BLaER1 treated with 17β-estradiol and CSF1 and Interleukin-3, amounts not matched to agents 10 nM and 100 nM (cell line): ENCODE data around the gene GHRHR.

ENCODE experiments used
- H3K27ac ChIP-seq, 11 experiments: shearing (Covaris generic); formaldehyde crosslinking; 2 replicates each; pipeline ENCODE4 v1.8.1; 2022
- H3K27me3 ChIP-seq, 11 experiments: shearing (Covaris generic); formaldehyde crosslinking; 2 replicates each; pipeline ENCODE4 v1.8.1; 2022
- H3K36me3 ChIP-seq, 11 experiments: shearing (Covaris generic); formaldehyde crosslinking; 2 replicates each; pipeline ENCODE4 v1.8.1; 2022
- H3K4me1 ChIP-seq, 10 experiments: shearing (Covaris generic); formaldehyde crosslinking; 2 replicates each; pipeline ENCODE4 v1.8.1; 2022
- H3K4me2 ChIP-seq, 11 experiments: shearing (Covaris generic); formaldehyde crosslinking; 2 replicates each; pipeline ENCODE4 v1.8.1; 2022
- H3K4me3 ChIP-seq, 10 experiments: shearing (Covaris generic); formaldehyde crosslinking; 2 replicates each; pipeline ENCODE4 v1.8.1; 2022
- H3K9ac ChIP-seq, 11 experiments: shearing (Covaris generic); formaldehyde crosslinking; 2 replicates each; pipeline ENCODE4 v1.8.1; 2022
- H3K9me3 ChIP-seq, 11 experiments: shearing (Covaris generic); formaldehyde crosslinking; replicated peaks in 1 of 11; 2 replicates each; pipeline ENCODE4 v1.8.1; 2022
- H4K20me1 ChIP-seq, 11 experiments: shearing (Covaris generic); formaldehyde crosslinking; 2 replicates each; pipeline ENCODE4 v1.8.1; 2022
- Cebpa-rat ChIP-seq, 11 experiments: shearing (Covaris generic); IDR thresholded peaks; 2 replicates each; pipeline ENCODE4 v1.8.1; 2022

Gene GHRHR

DNA sequence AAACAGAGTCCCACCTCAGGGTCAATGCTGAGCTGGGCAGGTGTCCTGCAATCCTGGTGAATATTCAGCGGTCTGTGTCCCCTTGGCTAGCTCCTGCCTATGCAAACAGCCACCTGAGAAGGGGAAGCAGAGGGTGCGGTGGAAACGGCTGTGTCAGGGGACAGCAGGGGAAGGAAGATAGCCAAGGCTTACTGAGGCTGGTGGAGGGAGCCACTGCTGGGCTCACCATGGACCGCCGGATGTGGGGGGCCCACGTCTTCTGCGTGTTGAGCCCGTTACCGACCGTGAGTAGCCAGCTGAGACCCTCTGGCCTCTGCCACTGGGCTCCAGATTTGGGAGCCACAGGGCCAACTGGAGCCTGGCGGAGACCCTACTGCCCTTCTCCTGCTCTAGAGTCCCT lies at the start of gene GHRHR:
TSS of gene GHRHR (plus strand) at position 112 of the 400 bp plus-strand sequence. CDS start at position 228, 116 bp downstream.
- no peaks in the 10 kb centered on the region; a peak in 1 of 22 replicates for H4K20me1 ChIP-seq
- H3K36me3 ChIP-seq: no peaks in the 10 kb centered on the region
- H3K27ac ChIP-seq: no peak within 1 kb of the TSS
- TF ChIP-seq Cebpa-rat (IDR thresholded peaks at IDR 0.05): no peak
- peaks cover 0 to 20% (median 15%) of the 10 kb centered on the region in 10 experiments; a peak in 16 of 20 replicates for H3K4me1 ChIP-seq
- H3K9me3 ChIP-seq: no peaks in the 10 kb centered on the region
- no peak within 1 kb of the TSS for H3K9ac ChIP-seq
- no peaks in the 10 kb centered on the region for H3K27me3 ChIP-seq
- H3K4me3 ChIP-seq: no peak within 1 kb of the TSS
- peak within 1 kb of the TSS in 1 of 11 experiments; percentile 10; a peak in 2 of 22 replicates for H3K4me2 ChIP-seq

DNA sequence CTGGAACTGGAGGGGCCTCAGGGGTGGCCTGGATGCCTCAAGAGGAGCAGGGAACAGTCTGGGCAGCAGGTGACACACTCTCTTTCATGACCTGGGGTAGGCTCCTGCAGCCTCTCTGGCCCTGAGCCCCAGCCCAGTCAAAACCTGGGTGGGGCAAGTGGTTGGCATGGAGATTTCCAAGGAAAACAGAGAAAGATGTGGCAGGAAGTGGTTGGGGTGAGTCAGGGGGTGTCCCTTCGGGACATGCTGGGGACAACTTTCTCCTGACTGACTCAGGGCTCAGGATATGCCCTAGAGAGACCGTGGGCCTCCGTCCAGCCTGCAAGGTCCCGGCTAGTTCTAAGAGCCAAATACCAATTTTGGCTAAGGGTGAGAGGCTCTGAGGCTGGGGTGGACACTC lies 49.2 kb upstream of the GHRHR start:
- H3K27ac ChIP-seq: peak overlapping the region in 5 of 11 experiments; percentile 10 to 63 (median 33); a peak in 8 of 22 replicates
- peak overlapping the region in 5 of 11 experiments; percentile 1 to 40 (median 16); a peak in 4 of 22 replicates for H3K9ac ChIP-seq
- H3K9me3 ChIP-seq: no peaks in the 10 kb centered on the region
- no peak for TF ChIP-seq Cebpa-rat (IDR thresholded peaks at IDR 0.05)
- peak overlapping the region; percentile 59 to 93 (median 85) for H3K4me2 ChIP-seq
- 0 out of 20 replicates have a peak overlapping the region, but pooled peaks of 1 of the 10 experiments have one; percentile 24 for H3K4me3 ChIP-seq
- H3K4me1 ChIP-seq: peaks cover 52 to 71% (median 68%) of the 10 kb centered on the region in 10 experiments
- peaks cover 0 to 23% (median 0%) of the 10 kb centered on the region in 11 experiments; a peak in 3 of 22 replicates for H4K20me1 ChIP-seq
- H3K36me3 ChIP-seq: no peaks in the 10 kb centered on the region
- 0 out of 22 replicates have a peak, but pooled peaks cover 0 to 5% (median 0%) of the 10 kb centered on the region in 11 experiments for H3K27me3 ChIP-seq

DNA sequence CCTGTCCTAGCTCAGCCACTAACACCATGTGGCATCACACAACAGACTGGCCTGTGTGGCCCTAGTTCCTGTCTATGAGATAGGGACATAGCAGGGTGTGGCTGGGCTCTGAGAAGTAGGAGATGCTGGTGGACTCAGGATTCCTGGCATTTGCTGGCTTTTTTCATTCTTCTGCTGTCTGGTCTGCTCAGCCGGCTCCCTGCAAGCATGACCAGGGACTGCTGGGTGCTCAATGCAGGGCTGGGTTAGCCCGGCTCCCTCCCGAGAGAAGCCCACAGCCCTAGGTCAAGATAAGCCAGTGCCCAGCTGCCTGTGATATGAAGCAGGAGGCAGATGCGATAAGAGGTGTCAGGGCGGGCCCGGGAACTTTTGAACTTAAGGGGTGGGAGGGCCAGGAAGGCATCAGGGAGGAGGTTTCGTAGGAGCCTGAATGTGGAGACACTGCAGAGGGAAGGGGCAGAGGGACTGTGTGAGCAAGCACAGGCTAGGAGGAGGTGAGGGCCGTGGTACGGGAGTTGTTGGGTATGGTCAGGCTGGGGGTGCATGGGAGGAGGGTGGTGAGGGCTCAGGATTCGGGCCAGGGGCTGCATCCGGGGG lies 48.6 kb upstream of the GHRHR start:
- Histone ChIP-seq H3K4me2 (peak overlapping the region; percentile 59 to 93 (median 85)), H3K36me3 (no peaks in the 10 kb centered on the region), H3K4me3 (0 out of 20 replicates have a peak overlapping the region, but pooled peaks of 1 of the 10 experiments have one; percentile 24), H3K9me3 (no peaks in the 10 kb centered on the region), H3K9ac (peak overlapping the region in 5 of 11 experiments; percentile 1 to 40 (median 20); a peak in 6 of 22 replicates), H3K4me1 (peaks cover 51 to 66% (median 63%) of the 10 kb centered on the region in 10 experiments), H4K20me1 (peaks cover 0 to 23% (median 0%) of the 10 kb centered on the region in 11 experiments; a peak in 3 of 22 replicates), H3K27me3 (0 out of 22 replicates have a peak, but pooled peaks cover 0 to 5% (median 0%) of the 10 kb centered on the region in 11 experiments), H3K27ac (peak overlapping the region in 6 of 11 experiments; percentile 6 to 63 (median 36); a peak in 9 of 22 replicates)
- no peak for TF ChIP-seq Cebpa-rat (IDR thresholded peaks at IDR 0.05)

DNA sequence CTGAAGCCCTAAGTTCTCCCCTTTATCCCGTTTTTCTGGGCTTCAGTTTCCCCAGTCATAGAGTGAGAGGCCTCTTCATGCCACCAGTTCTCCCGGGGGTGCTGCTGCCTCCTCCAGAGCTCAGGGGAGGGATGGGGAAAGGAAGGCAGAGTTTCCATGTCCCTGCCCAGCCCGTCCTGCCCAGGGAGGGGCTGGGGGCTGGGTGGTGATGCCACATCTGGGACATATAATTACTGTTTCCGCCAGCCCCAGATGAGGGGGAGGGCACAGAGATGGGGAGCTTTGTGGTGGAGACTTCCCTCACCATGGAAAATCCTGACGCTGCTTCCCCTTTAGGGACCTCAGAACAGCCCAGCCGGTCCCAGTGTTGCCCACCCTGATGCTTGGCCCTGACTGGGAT lies 48.0 kb upstream of the GHRHR start:
- Histone ChIP-seq H3K4me3 (no peak overlapping the region), H3K27me3 (0 out of 22 replicates have a peak, but pooled peaks cover 0 to 5% (median 0%) of the 10 kb centered on the region in 11 experiments), H4K20me1 (peaks cover 0 to 28% (median 0%) of the 10 kb centered on the region in 11 experiments; a peak in 3 of 22 replicates), H3K4me1 (peaks cover 45 to 64% (median 57%) of the 10 kb centered on the region in 10 experiments), H3K4me2 (peak overlapping the region; percentile 59 to 93 (median 85)), H3K9me3 (no peaks in the 10 kb centered on the region), H3K36me3 (no peaks in the 10 kb centered on the region), H3K9ac (peak overlapping the region in 4 of 11 experiments; percentile 3 to 24 (median 16); a peak in 3 of 22 replicates), H3K27ac (peak overlapping the region in 6 of 11 experiments; percentile 6 to 63 (median 36); a peak in 7 of 22 replicates)
- no peak for TF ChIP-seq Cebpa-rat (IDR thresholded peaks at IDR 0.05)

DNA sequence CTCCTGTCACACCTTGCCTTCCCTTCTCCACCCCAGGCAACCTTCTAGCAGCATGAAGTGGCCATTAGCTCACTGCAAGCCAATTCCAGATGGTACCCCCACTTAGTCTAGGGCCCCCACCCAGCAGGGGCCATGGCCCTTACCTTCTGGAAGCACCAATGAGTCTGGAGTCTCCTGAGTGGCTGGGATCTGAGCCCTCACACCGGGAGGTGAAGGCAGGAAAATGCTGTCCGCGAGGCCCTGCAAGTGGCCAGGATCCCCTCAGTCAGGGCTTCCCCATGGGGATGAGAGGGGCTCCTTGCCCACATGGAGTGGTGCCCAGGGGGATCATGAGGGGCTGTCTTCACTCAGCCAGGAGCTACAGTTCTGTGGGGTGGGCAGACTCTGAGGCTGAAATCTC lies 47.5 kb upstream of the GHRHR start:
- no peak for TF ChIP-seq Cebpa-rat (IDR thresholded peaks at IDR 0.05)
- no peak overlapping the region for H3K4me3 ChIP-seq
- peak overlapping the region in 2 of 11 experiments; percentile 40 to 63; a peak in 1 of 22 replicates for H3K27ac ChIP-seq
- H3K9me3 ChIP-seq: no peaks in the 10 kb centered on the region
- no peak overlapping the region for H3K9ac ChIP-seq
- H3K4me1 ChIP-seq: peaks cover 45 to 64% (median 57%) of the 10 kb centered on the region in 10 experiments
- H4K20me1 ChIP-seq: peaks cover 0 to 30% (median 0%) of the 10 kb centered on the region in 11 experiments; a peak in 3 of 22 replicates
- H3K36me3 ChIP-seq: no peaks in the 10 kb centered on the region
- peak overlapping the region; percentile 59 to 93 (median 85); a peak in 21 of 22 replicates for H3K4me2 ChIP-seq
- H3K27me3 ChIP-seq: 0 out of 22 replicates have a peak, but pooled peaks cover 0 to 5% (median 0%) of the 10 kb centered on the region in 11 experiments

DNA sequence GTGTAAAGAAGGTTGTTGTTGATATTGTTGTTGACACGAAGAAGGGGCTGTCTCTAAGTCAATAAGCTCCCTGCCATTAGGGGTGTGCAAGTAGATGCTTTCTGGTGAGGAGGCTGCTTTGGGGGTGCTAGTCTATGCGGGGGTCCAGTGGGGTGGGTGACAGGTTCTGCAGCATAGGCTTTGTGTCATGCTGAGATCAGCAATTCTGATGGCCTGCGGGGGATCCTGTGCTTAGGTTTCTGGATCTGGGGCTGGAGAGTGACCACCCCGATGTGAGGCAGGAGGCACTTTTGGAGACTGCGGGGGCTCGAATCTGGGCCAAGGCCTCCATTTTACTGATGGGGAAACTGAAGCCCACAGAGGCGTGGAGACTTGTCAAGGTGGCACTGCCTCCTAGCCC lies 47.0 kb upstream of the GHRHR start:
- TF ChIP-seq Cebpa-rat (IDR thresholded peaks at IDR 0.05): no peak
- no peak overlapping the region for H3K27ac ChIP-seq
- no peaks in the 10 kb centered on the region for H3K36me3 ChIP-seq
- H3K27me3 ChIP-seq: 0 out of 22 replicates have a peak, but pooled peaks cover 0 to 5% (median 0%) of the 10 kb centered on the region in 11 experiments
- H3K9me3 ChIP-seq: no peaks in the 10 kb centered on the region
- H3K4me3 ChIP-seq: no peak overlapping the region
- H3K9ac ChIP-seq: no peak overlapping the region
- H3K4me1 ChIP-seq: peaks cover 45 to 64% (median 55%) of the 10 kb centered on the region in 10 experiments
- peak overlapping the region in 1 of 11 experiments; percentile 89; a peak in 3 of 22 replicates for H3K4me2 ChIP-seq
- peaks cover 0 to 30% (median 0%) of the 10 kb centered on the region in 11 experiments; a peak in 3 of 22 replicates for H4K20me1 ChIP-seq

DNA sequence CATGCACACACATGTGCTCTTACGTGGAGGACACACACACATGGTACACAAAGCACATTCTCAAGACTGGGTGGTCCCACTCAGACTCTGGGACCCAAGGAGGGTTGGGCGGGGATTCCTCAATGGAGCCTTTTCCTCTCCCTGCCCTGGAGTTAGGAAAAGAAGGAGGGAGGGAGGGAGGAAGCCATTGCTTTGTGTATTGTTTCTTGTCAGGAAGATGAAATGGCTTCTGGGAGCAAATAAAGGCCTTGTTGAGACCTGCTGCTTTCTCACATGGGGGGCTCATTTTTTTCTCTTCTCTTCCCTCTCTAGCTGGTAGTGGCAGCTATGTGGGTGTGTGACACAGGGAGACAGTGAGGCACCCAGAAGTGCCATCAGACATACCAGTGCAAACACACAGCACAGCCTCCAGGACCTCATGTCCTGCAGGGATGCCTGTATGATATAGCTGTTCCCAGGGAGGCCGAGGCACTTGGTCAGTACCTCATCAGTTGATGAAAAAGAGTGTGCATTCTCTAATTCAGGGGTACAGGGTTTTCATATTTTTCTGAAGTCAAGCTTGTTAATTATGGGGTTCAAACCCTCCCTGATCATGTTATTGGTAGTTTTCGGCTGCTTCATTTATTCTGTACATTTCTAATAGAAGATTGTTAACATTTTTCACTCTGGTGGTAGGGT lies 46.4 kb upstream of the GHRHR start:
- 0 out of 22 replicates have a peak, but pooled peaks cover 0 to 5% (median 0%) of the 10 kb centered on the region in 11 experiments for H3K27me3 ChIP-seq
- TF ChIP-seq Cebpa-rat (IDR thresholded peaks at IDR 0.05): no peak
- peaks cover 0 to 30% (median 0%) of the 10 kb centered on the region in 11 experiments; a peak in 3 of 22 replicates for H4K20me1 ChIP-seq
- no peak overlapping the region for H3K4me3 ChIP-seq
- no peak overlapping the region for H3K9ac ChIP-seq
- H3K36me3 ChIP-seq: no peaks in the 10 kb centered on the region
- H3K4me2 ChIP-seq: no peak overlapping the region
- H3K4me1 ChIP-seq: peaks cover 40 to 58% (median 49%) of the 10 kb centered on the region in 10 experiments
- H3K27ac ChIP-seq: no peak overlapping the region
- no peaks in the 10 kb centered on the region for H3K9me3 ChIP-seq

DNA sequence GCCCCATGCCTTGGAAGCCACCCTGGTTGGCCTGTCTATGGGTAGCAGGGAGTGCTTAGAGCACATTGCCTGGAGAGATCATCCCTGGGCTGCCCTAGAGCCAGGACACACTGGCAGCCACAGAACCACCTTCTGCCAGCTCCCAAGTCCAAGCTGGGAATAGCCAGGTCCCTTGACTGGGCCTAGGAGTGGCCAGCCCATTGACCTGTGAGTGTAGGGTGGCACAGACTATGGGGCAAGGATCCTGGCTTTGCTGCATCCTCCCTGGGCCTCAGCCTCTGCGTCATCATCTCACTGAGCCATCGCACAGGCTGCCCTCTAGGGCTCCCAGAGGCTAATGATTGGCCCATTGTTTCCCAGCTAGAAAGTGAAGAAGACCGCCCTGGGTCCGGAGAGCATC lies 45.1 kb upstream of the GHRHR start:
- no peak overlapping the region for H3K4me2 ChIP-seq
- no peak overlapping the region for H3K9ac ChIP-seq
- H3K36me3 ChIP-seq: no peaks in the 10 kb centered on the region
- no peak for TF ChIP-seq Cebpa-rat (IDR thresholded peaks at IDR 0.05)
- H3K4me1 ChIP-seq: peaks cover 27 to 45% (median 36%) of the 10 kb centered on the region in 10 experiments
- no peaks in the 10 kb centered on the region for H3K9me3 ChIP-seq
- H4K20me1 ChIP-seq: peaks cover 0 to 27% (median 0%) of the 10 kb centered on the region in 11 experiments; a peak in 3 of 22 replicates
- no peak overlapping the region for H3K4me3 ChIP-seq
- no peak overlapping the region for H3K27ac ChIP-seq
- H3K27me3 ChIP-seq: no peaks in the 10 kb centered on the region
